Measurements from ENCODE around the gene CELA3B.

- TF ChIP-seq, protein P1, sequence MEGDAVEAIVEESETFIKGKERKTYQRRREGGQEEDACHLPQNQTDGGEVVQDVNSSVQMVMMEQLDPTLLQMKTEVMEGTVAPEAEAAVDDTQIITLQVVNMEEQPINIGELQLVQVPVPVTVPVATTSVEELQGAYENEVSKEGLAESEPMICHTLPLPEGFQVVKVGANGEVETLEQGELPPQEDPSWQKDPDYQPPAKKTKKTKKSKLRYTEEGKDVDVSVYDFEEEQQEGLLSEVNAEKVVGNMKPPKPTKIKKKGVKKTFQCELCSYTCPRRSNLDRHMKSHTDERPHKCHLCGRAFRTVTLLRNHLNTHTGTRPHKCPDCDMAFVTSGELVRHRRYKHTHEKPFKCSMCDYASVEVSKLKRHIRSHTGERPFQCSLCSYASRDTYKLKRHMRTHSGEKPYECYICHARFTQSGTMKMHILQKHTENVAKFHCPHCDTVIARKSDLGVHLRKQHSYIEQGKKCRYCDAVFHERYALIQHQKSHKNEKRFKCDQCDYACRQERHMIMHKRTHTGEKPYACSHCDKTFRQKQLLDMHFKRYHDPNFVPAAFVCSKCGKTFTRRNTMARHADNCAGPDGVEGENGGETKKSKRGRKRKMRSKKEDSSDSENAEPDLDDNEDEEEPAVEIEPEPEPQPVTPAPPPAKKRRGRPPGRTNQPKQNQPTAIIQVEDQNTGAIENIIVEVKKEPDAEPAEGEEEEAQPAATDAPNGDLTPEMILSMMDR (IDR thresholded peaks at IDR 0.05) = no peak
- no peak for TF ChIP-seq POLR2A (IDR thresholded peaks at IDR 0.05)
Measured at GRCh38 chr1:21930629-21931170, 46.1 kb upstream of the CELA3B start.

All from thyroid gland (tissue), 4 donors.